CMK (cell line): ENCODE measurements around the gene LSM7.
A peak's percentile ranks its signal among the peaks of the same experiment; 100 is the strongest.
"Not testable (repeated sequence)": the region's sequence is repeated elsewhere in the genome, so short reads cannot be mapped to it uniquely, and the experiment has no call there.

Experiments
- DNase-seq: peaks from one replicate; pipeline ENCODE4 v3.0.0-alpha.2; 2010; ENCODE audit warnings: low read depth

Gene LSM7

DNA sequence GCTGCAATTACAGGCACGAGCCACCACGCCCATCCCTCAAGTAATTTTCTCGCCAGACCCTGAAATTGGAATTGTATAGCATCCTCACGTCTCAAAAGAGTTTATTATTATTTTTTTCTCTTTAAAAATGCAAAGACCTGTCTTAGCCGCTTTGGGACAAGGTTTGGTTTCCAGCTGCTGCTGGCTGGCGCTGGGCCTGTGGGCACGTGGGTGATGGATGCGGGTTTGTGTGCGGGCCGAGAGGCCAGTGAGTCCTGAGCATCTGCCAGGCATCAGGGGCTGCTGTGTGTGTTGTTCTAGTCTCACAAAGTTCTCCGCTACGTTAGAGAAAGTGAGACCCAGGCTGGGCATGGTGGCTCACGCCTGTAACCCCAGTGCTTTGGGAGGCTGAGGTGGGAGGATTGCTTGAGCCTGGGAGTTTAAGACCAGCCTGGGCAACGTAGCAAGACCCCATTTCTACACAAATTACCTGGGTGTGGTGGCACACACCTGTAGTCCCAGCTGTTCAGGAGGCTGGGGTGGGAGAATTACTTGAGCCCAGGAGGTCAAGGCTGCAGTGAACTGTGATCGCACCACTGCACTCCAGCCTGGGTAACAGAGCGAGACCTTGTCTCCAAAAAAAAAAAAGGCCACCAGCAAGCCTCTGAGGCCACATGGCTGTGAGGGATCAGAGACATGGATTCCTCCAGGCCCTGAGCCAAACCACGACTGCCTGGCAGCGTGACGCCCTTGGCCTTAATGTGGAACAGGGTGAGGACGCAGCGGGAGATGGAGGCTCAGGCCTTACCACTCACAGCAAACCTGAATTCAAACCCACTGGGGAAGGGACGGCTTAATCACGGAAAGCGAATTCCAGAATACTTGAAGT is 27.0 kb upstream of the LSM7 start:
- DNase-seq = no peak

- no peak for DNase-seq
Observed at GRCh38 chr19:2354670-2355069, 26.3 kb upstream of the LSM7 start.

DNA sequence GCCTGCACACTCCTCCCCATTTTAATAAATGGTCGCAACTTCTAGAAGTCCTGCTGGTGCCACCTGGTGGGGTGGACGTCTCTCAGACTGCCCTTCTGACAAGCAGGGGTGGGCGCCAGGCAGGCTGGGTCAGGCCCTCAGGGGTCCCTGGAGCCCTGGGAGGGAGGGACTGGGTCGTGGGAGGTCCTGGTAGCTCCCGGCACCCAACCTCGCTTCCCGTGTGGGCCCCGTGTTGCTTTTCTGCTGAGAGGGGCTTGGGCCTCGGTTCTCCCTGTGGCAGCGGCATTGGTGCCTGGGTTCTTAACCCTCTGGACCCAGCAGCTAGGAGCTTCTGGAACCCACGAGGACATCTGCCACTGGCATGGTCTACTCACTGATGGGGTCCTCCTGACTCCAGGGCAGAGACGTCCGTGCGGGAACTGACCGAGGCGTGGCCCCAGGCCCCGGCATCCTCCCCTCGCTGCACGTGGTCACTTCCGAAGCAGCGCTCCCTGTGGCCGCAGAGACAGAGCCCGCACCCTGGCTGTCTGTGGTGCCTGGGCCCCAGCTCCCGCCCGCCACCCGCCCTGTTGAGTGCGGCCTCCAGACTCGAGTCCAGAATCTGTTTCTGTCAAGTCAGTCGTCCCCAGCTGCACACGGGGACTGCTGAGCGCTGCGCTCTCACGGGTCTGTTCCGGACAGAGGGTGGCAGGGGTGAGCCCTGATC is 25.7 kb upstream of the LSM7 start:
- DNase-seq = no peak

DNA sequence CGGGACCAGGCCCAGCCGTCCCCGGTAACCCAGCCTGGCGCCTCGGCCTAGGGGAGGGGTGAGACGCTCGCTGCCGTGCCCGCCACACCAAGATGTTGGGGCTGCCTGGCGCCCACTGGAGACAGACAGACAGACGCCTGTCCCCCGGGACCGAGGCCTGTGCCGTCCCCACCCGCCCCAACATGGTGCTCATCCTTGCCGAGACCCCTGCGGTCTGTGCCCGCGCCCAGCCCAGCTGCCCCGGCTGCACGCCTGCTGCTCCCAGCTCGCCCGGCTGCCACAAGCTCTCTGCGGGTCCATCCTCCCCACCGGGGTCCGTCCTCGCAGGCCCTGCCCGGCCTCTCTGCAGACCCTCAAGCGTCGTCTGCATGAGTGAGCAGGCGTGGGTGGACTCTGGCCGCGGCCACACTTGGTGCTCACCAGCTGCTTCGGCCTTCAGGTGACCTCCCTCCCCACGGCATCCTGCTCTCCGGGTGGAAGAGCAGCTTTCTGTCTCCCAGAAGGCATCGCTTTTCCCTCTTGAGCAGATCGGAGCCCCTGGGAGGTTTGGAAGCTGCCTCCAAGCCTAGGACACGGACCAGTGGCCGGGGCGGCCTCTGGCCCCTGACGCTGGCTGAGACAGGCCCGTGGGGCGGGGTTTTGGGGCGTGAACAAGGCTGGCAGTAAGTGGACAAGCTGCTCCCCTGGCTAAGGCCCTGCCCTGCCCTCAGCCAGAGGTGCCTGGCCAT is 24.9 kb upstream of the LSM7 start:
- no peak for DNase-seq

DNA sequence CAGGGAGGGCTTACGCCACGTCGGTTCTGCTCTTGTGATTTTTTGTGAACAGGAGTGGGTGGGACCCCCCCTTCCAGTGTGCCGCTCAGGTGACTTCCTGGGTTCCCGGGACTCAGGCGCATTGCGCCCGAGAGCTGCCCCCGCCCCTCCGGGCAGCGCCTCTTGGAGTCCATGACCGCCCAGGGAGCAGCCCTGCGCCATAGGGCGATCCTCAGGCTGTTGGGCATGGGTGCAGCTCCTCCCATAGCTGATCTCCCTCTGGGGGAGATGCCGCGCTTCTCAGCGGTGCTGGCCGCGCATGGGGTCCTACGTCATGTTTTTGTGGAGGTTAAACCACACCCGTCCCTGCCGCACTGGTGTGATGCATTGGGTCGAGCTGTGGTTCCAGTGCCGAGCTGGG is 23.7 kb upstream of the LSM7 start:
- DNase-seq = no peak

- DNase-seq = no peak
Observed at GRCh38 chr19:2351591-2351990, 23.2 kb upstream of the LSM7 start.

DNA sequence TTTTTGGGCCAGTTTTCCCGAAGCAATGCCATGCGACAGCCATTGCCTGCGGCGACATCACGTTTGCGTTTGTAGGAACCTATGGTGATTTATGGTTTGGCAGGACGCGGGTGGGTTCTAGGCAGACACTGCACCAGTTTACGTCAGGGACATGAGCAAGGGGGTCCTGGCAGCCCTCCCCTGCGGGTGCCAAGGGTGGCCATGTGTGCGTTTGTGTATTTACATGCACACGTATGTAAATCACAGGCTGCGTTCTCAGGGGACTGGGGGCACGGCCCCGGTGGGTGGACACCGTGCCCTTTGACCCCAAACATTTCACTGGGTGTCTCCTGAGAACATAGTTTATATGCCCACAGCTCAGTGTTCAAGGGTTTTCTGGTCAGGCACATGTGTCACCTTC is 22.3 kb upstream of the LSM7 start:
- DNase-seq = no peak

- DNase-seq = not testable (repeated sequence)
Observed at GRCh38 chr19:2349818-2350217, 21.4 kb upstream of the LSM7 start.

GRCh38 chr19:2345794-2346663 is 17.6 kb upstream of the LSM7 start:
- DNase-seq = no peak

DNA sequence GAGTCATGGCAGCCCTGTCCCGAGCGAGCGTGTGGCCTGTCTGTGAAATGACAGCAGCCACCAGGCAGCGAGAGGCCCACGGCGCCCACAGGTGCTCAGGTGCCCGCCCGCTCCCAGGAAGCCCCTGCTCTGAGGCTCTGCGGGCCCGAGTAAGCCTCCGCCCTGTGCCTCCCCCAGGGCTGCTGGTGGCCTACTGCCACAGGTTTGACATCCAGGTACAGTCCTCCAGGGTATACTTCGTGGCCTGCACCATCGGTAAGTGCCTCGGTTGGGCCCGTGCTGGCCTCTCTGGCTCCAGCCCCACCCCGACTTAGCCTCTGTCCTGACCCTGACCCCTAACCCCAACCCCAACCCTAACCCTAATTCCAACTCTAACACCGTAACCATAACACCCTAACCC is 16.7 kb upstream of the LSM7 start:
- no peak for DNase-seq

GRCh38 chr19:2344381-2344870 is 16.0 kb upstream of the LSM7 start:
- DNase-seq = no peak

DNA sequence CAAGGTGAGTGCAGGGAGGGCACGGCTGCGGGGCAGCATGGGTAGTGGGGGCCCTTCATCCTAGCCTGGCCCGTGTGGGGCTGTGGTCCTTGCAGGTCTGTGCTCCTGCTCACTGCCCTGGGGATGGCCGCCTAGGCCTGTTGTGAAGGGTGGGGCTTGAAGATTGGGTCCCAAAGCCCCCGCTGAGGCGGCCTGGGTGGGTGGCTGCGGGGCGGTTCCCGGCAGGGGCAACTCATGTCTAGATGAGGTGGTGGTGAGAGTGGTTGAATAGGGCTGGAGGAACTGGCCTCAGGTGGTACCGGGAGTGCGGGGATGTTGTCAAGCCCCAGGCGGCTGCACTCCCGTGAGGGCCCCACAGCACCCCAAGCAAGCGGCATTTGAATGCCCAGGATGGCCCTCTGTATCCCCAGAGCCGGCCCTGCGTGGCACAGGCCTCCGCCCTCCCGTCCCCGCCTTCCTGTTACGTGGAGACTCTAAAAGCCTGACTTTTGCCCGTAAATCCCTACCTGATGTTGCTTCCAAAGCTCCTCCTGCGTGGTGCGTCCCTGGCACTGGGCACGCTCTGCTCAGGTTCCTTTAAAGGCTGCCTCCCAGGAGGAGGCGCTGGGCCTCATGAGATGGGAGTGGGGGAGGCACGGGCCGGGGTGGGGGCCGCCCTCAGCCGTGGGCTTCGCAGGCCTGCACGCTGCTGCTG is 15.1 kb upstream of the LSM7 start:
- DNase-seq = no peak

DNA sequence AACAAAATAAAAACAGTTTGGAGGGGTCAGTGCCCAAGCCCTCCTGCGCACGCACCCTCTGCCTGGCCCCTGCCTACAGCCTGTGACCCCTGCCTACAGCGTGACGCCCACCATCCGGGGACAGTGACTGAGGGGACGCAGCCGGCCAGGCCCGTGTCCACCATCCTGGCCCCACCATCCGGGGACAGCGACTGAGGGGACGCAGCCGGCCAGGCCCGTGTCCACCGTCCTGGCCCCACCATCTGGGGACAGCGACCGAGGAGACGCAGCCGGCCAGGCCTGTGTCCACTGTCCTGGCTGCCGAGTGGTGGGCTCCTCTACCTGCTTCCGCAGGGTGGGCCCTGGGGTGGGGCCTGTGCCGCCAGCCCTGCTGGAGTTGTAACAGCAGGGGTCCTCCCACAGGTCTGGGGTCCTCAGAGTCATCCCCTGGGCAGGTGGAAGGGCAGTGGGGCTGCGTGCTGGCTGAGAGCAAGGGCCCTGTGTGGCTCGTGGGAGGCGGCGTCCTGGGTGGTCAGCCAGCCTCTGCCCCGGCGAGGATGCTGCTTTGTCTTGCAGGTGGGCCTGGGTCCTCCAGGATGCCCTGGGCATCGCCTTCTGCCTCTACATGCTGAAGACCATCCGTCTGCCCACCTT is 14.4 kb upstream of the LSM7 start:
- DNase-seq = no peak

DNA sequence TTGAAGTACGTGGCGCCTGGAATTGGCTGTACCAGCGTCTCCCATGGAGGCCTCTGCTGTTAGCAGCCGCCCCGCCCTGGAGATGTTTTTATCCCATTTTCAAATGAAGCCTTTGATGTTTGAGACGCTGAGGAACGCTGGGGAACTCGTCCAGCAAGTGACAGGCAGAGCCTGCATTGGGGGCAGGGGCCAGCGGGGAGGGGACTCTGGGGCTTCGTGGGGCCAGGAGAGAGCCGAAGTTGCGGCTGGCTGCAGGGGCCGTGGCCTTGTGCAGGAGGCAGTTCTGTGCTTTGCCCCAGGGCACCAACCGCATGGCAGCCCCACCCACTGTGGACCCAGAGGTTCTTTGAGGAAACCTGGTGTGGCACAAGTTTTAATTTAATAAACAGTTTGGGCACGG is 13.6 kb upstream of the LSM7 start:
- DNase-seq = no peak

- DNase-seq = peak; percentile 87
Observed at GRCh38 chr19:2341244-2341751, 12.9 kb upstream of the LSM7 start.

DNA sequence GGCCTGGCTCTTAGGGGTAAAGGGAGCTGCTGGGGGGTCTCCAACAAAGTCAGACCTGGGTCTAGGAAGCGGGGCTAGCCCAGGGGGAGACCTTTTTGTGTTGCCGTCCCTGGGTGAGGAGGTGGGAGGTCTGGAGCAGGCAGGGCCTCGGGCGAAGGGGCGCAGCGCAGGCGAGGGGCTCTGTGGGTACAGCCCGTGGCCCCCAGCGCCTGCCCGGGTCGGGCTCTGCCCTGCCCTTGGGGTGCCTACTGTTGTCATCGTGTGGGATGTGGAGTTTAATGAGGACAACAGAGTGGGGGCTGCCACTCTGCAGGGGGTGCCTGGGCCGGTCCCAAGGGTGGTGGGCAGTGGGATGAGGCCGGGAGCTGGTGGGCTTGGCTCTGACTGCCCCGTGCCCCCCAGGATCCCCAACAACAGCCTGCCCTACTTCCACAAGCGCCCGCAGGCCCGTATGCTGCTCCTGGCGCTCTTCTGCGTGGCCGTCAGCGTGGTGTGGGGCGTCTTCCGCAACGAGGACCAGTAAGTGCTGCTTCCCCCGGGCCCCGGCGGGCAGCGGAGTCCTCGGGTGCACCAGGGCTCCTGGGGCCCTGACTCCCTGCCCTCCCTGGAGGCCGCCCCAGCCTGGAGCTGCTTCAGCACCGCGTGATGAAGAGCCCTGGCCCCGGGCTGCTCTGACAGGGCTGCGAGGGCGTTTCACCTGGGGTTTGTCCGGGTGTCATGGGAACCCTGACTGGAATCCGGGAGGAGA is 12.3 kb upstream of the LSM7 start:
- DNase-seq = no peak

DNA sequence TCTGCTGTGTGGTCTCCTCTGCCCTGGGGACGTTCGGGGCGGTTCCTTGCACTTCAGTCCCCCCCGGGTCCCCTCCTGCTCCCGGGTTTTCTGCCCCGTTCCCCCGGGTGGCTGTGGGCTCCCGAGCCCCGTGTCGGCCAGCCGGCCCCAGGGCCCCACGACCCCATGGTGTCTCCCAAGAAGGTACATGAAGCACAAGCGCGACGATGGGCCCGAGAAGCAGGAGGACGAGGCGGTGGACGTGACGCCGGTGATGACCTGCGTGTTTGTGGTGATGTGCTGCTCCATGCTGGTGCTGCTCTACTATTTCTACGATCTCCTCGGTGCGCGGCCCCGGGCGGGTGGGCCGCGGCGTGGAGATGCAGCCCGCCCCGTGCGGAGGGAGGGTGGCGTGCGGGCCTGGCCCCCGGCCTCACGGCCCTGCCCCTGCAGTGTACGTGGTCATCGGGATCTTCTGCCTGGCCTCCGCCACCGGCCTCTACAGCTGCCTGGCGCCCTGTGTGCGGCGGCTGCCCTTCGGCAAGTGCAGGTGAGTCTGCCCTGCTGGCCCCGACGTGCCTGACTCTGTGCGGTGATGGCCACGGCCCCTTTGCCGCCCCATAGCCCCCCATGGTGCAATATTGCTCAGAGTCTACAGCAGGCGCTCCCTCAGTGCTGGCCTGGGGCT is 11.4 kb upstream of the LSM7 start:
- no peak for DNase-seq

DNA sequence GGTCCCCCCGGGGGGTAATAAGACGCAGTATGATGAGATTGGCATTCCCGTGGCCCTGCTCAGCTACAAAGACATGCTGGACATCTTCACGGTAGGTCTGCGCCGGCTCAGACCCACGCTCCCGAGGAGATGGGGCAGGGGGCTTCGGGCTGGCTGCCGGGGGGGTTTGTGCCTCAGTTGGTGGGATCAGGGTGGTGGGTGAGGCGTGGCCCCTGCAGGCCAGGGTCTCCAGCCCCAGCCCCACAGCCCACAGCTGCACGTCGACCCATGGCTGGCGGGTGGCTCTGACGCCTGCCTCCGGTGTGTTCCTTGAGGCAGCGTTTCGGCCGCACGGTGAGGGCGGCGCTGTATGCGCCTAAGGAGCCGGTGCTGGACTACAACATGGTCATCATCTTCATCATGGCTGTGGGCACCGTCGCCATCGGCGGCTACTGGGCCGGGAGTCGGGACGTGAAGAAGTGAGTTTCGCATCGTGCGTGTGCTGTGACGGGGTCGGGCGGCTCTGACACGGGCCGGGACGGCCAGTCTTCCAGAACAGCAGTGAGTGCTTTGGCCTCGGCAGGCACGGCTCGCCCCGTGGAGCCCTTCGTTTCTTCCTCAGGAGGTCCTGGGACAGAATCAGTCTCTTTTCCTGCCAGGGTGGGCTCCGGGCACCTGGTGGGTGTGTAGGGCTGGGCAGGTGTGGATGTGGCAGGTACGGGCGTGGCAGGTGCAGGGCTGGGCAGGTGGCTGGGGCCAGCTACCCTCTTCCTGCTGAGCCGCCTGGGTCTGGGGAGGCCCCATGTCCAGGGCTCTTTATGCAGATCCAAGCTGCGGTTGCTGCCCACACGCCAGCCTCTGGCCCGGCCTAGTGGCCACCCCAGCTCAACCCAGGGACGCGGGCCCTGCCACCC is 10.6 kb upstream of the LSM7 start:
- no peak for DNase-seq
